HUES64 (cell line): ENCODE results near the gene NR4A1.
A peak's percentile ranks its signal among the peaks of the same experiment; 100 is the strongest.

Source experiments
- H3K27ac ChIP-seq: 2 replicates; pipeline ENCODE4 v1.7.0; 2013; ENCODE audit warnings: low read depth, low read length, inconsistent platforms
- H3K27me3 ChIP-seq: 2 replicates; pipeline ENCODE4 v1.6.1; 2013; ENCODE audit warnings: mild to moderate bottlenecking, low read length; ENCODE audit not compliant: insufficient read depth
- H3K36me3 ChIP-seq: 2 replicates; pipeline ENCODE4 v1.6.1; 2013; ENCODE audit warnings: mild to moderate bottlenecking, low read length; ENCODE audit not compliant: insufficient read depth
- H3K4me1 ChIP-seq: 2 replicates; pipeline ENCODE4 v1.6.1; 2013; ENCODE audit warnings: mild to moderate bottlenecking, low read length, moderate library complexity; ENCODE audit not compliant: insufficient read depth
- H3K4me3 ChIP-seq: 2 replicates; pipeline ENCODE4 v1.5.1; 2013; ENCODE audit warnings: mild to moderate bottlenecking, low read length, moderate library complexity
- H3K9ac ChIP-seq: 2 replicates; pipeline ENCODE4 v1.6.1; 2013; ENCODE audit warnings: mild to moderate bottlenecking, low read depth, low read length
- H3K9me3 ChIP-seq: 2 replicates; pipeline ENCODE4 v1.6.1; 2013; ENCODE audit warnings: low read depth, low read length; ENCODE audit not compliant: insufficient read depth
- WGBS: fragments of 150-250, 120-280 bp; methylation state at CpG from one replicate; pipeline ENCODE4 v1.1.7; 2013; ENCODE audit warnings: missing lambda C conversion rate; 5-methylcytosine and 5-hydroxymethylcytosine counted together

Gene NR4A1

GRCh38 chr12:52044292-52044983, 6.8 kb upstream of the NR4A1 start:
- 90% methylated on average over 18 of the region's 18 CpGs for whole genome bisulfite sequencing

DNA sequence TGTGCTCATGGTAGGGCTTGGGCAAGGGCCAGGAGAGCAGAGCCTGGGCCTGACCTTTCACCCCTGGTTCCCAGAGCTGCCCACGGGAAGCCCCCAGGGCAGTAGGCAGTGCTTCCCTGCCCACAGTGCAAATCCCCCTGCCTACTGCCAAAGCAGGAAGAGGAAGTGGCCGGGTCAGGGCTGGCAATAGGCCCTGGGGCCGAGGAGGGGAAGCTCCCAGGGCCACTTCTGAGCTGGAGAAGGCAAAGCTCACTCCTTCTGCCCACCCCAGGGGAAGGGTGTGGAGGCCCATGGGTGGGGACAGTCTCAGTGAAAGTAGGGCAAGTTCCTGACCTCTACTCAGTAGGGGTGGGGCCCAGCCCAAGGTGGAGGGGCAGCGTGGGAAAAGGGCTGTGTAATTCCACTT, 5.4 kb upstream of the NR4A1 start:
- Histone ChIP-seq H3K4me3 (no peak overlapping the region), H3K27ac (no peak overlapping the region), H3K4me1 (peaks cover 6% of the 10 kb centered on the region; the same call in 1 of the 2 replicates), H3K9ac (no peak overlapping the region), H3K27me3 (peaks cover 24% of the 10 kb centered on the region), H3K9me3 (no peaks in the 10 kb centered on the region), H3K36me3 (no peaks in the 10 kb centered on the region; the same call in 1 of the 2 replicates)
- WGBS, result 72% methylated on average over 3 of the region's 4 CpGs

More at GRCh38 chr12:52044292-52044983, 6.8 kb upstream of the NR4A1 start:
- H3K4me3 ChIP-seq, result no peak overlapping the region
- H3K27me3 ChIP-seq, result peaks cover 11% of the 10 kb centered on the region
- H3K4me1 ChIP-seq, result no peaks in the 10 kb centered on the region
- no peak overlapping the region for H3K27ac ChIP-seq
- no peaks in the 10 kb centered on the region for H3K9me3 ChIP-seq
- H3K36me3 ChIP-seq, result no peaks in the 10 kb centered on the region; the same call in 1 of the 2 replicates
- H3K9ac ChIP-seq, result no peak overlapping the region

- no peaks in the 10 kb centered on the region for H3K9me3 ChIP-seq
- H3K27ac ChIP-seq, result no peak overlapping the region
- no peaks in the 10 kb centered on the region; the same call in 1 of the 2 replicates for H3K36me3 ChIP-seq
- peaks cover 10% of the 10 kb centered on the region; the same call in 1 of the 2 replicates for H3K4me1 ChIP-seq
- WGBS, result 95% methylated on average over 6 of the region's 7 CpGs
- no peak overlapping the region for H3K9ac ChIP-seq
- H3K27me3 ChIP-seq, result peaks cover 33% of the 10 kb centered on the region
- no peak overlapping the region for H3K4me3 ChIP-seq
Measured at GRCh38 chr12:52046859-52047258, 4.4 kb upstream of the NR4A1 start.

DNA sequence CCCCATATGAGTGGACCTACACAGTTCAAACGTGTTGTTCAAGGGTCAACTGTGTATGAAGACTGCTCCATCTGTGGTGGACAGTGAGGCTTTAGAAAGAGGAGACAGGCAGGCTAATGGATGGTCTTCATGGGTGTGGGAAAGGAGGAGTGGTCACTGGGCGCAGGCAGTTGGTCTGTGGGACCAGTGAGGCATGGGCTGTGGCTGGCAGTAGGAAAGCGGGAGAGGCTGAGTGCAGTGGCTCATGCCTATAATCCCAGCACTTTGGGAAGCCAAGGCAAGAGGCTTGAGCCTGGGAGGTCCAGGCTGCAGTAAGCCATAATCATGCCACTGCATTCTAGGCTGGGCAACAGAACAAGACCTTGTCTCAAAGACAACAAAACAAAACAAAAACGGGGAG, 2.0 kb upstream of the NR4A1 start:
- H3K4me1 ChIP-seq, result peaks cover 12% of the 10 kb centered on the region; the same call in 1 of the 2 replicates
- no peak overlapping the region for H3K27ac ChIP-seq
- no peaks in the 10 kb centered on the region; the same call in 1 of the 2 replicates for H3K36me3 ChIP-seq
- H3K9ac ChIP-seq, result no peak overlapping the region
- no peak overlapping the region for H3K4me3 ChIP-seq
- H3K9me3 ChIP-seq, result no peaks in the 10 kb centered on the region
- 85% methylated on average over 4 of the region's 4 CpGs for WGBS
- peaks cover 45% of the 10 kb centered on the region for H3K27me3 ChIP-seq

- WGBS, result 87% methylated on average over 4 of the region's 5 CpGs
- Histone ChIP-seq H3K4me3 (no peak overlapping the region), H3K27ac (no peak overlapping the region), H3K4me1 (peaks cover 12% of the 10 kb centered on the region; the same call in 1 of the 2 replicates), H3K27me3 (peaks cover 45% of the 10 kb centered on the region), H3K36me3 (no peaks in the 10 kb centered on the region; the same call in 1 of the 2 replicates), H3K9me3 (no peaks in the 10 kb centered on the region), H3K9ac (no peak overlapping the region)
Measured at GRCh38 chr12:52049688-52050087, 1.6 kb upstream of the NR4A1 start.

DNA sequence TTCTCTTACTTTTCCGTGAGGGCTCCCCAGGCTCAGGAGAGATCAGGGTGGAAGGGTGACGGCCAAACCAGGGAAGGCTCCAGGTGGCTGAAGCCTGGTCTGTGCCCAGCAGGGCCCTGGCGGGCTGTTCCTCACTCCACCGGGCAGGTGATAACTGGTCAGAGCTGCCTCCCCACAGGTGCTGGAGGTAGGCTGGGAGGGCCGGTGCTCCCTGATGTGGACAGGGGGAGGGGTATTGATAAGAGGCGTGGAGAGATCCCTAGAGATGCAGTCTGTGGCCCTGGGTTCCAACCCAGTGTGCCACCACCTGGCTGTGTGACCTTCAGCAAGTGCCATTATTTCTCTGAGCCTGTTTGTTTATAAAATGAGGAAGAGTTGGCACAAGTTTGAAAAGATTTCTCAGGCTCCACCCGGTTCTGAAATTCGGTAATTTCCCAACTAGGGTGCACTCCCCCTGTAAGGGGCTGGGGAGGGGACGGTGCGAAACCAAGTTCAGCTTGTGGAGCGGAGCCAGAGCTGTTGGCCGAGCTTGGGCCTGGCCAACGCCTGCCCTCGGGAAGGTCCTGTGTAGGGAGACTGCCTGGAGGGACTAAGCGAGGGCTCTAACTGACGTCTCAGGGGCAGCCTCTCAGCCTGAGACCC, 1.0 kb upstream of the NR4A1 start:
- 18% methylated on average over 16 of the region's 16 CpGs for WGBS
- H3K27me3 ChIP-seq, result peaks cover 45% of the 10 kb centered on the region
- H3K27ac ChIP-seq, result peak overlapping the region; percentile 73; the same call in 1 of the 2 replicates

DNA sequence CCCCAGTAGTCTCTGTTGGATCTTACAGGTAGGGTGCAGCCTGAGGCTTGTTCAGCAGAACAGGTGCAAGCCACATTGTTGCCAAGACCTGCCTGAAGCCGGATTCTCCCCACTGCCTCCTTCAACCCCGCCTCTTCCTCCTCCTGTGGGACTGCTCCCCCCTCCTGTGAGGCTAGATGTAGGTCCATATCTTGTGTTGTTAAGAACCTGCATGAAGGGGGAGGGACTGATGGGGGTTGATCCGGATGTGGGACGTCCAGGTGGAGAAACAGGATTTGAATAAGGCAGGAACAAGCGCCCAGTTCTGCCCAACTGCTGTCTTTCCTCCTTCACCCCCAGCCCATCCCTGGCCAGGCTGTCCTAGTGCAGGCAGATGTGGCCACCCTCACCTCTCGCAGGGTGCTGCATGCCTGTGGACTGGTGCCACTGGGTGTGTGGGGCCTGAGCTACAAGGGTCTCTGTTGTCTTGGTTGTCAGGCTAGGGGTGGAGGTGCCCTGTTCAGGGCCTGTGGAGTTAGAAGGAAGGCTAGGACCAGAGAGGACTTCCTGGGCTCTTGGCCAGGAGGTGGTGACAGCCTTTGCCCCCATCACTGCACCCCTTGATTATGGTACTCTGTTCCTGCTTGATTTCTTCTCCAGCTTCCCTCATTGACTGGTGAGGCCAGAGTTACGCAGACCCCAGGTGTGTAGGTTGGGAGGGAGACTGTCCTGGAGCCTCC, 1.4 kb downstream of the NR4A1 start:
- Histone ChIP-seq H3K9me3 (no peaks in the 10 kb centered on the region), H3K9ac (no peak overlapping the region), H3K4me3 (no peak overlapping the region; the same call in 1 of the 2 replicates), H3K27me3 (peaks cover 45% of the 10 kb centered on the region), H3K36me3 (peaks cover 2% of the 10 kb centered on the region), H3K4me1 (peaks cover 12% of the 10 kb centered on the region; the same call in 1 of the 2 replicates), H3K27ac (no peak overlapping the region)
- WGBS, result 55% methylated on average over 7 of the region's 7 CpGs

More for the DNA sequence above, 1.0 kb upstream of the NR4A1 start:
- Histone ChIP-seq H3K9ac (peak overlapping the region; percentile 64), H3K36me3 (no peaks in the 10 kb centered on the region), H3K9me3 (no peaks in the 10 kb centered on the region), H3K4me1 (peaks cover 12% of the 10 kb centered on the region; the same call in 1 of the 2 replicates), H3K4me3 (peak overlapping the region; percentile 65)

DNA sequence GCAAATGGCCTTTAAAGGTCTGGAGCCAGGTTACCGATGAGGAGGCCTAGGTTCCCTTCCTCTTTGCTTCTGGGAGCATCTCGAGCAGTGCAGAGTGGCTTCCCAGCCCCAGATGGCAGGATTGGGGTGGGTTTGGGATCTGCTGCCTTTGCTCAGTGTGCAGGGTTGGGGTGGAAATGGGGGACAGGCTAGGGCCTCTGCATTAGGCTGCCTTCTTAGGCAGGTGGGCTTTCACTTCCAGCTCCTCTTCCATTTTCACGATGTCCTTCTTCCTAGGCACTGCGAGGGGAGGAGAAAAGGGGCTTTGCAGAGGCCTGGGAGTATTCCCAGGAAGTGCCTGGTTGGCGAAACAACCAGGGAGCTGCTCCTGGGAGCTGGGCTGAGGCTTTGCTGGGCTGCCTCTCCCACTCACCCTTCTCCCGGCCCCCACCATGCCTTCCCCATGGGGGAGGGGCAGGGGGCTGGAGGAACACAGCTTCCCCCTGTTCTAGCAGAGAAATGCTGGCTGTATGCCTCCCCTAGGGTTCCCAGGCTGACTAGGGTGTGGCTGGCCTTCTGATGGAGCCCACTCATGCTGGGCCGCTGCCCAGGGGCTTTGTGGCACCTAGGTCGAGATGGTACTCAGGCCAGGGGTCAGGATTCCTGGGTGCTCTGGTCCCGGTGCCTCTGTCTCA, 2.4 kb downstream of the NR4A1 start:
- Histone ChIP-seq H3K27me3 (peaks cover 42% of the 10 kb centered on the region), H3K9ac (no peak overlapping the region), H3K27ac (no peak overlapping the region), H3K9me3 (no peaks in the 10 kb centered on the region), H3K36me3 (peaks cover 3% of the 10 kb centered on the region), H3K4me3 (no peak overlapping the region), H3K4me1 (peaks cover 12% of the 10 kb centered on the region; the same call in 1 of the 2 replicates)
- WGBS, result 88% methylated on average over 7 of the region's 9 CpGs

GRCh38 chr12:52054231-52054832, 3.1 kb downstream of the NR4A1 start:
- Histone ChIP-seq H3K27ac (no peak overlapping the region), H3K27me3 (peaks cover 36% of the 10 kb centered on the region), H3K9me3 (no peaks in the 10 kb centered on the region), H3K36me3 (peaks cover 8% of the 10 kb centered on the region), H3K4me3 (no peak overlapping the region), H3K9ac (no peak overlapping the region), H3K4me1 (peaks cover 12% of the 10 kb centered on the region; the same call in 1 of the 2 replicates)
- WGBS, result 94% methylated on average over 21 of the region's 21 CpGs
